22Rv1 (cell line): ENCODE measurements around the gene NAT8L.

ENCODE experiments used
- H3K27ac ChIP-seq: fragments of 450-650 bp; 2 replicates; pipeline ENCODE4 v1.5.1; 2017
- ZFX ChIP-seq: fragments of 450-650 bp; IDR thresholded peaks from 2 replicates; pipeline ENCODE4 v1.6.1; 2017; ENCODE audit warnings: antibody characterized with exemption, borderline replicate concordance
- TF ChIP-seq, protein P1 (sequence below): fragments of 450-650 bp; IDR thresholded peaks from 2 replicates; pipeline ENCODE4 v1.5.1; 2017; ENCODE audit warnings: mild to moderate bottlenecking

Gene NAT8L

DNA sequence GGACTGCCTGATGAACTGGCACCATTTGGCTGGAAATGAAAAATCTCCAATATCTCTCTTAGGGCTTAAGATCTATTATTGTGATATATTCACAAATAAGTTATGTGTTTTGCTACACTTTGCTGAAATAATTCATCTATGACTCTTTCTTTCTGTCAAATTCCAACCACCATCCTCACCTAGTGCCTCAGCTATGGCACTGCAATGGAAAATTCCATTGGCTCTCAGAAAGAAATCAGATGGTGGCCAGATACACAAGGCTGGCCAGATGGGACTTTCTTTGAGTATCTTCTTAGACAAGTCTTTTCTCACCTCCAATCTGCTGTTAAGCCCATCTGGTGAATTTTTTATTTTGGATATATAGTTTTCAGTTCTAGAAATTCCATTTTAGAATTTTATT lies 28.0 kb downstream of the NAT8L start:
- TF ChIP-seq, protein P1, sequence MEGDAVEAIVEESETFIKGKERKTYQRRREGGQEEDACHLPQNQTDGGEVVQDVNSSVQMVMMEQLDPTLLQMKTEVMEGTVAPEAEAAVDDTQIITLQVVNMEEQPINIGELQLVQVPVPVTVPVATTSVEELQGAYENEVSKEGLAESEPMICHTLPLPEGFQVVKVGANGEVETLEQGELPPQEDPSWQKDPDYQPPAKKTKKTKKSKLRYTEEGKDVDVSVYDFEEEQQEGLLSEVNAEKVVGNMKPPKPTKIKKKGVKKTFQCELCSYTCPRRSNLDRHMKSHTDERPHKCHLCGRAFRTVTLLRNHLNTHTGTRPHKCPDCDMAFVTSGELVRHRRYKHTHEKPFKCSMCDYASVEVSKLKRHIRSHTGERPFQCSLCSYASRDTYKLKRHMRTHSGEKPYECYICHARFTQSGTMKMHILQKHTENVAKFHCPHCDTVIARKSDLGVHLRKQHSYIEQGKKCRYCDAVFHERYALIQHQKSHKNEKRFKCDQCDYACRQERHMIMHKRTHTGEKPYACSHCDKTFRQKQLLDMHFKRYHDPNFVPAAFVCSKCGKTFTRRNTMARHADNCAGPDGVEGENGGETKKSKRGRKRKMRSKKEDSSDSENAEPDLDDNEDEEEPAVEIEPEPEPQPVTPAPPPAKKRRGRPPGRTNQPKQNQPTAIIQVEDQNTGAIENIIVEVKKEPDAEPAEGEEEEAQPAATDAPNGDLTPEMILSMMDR: no peak
- no peak for TF ChIP-seq ZFX
- H3K27ac ChIP-seq: no peak overlapping the region

- no peak overlapping the region for H3K27ac ChIP-seq
- TF ChIP-seq ZFX: no peak
- TF ChIP-seq, protein P1: no peak
These were observed 30.1 kb downstream of the NAT8L start for GRCh38 chr4:2089222-2089621.

- TF ChIP-seq ZFX: no peak
- TF ChIP-seq, protein P1: no peak
- no peak overlapping the region for H3K27ac ChIP-seq
These were observed 31.5 kb downstream of the NAT8L start for GRCh38 chr4:2090642-2091041.

DNA sequence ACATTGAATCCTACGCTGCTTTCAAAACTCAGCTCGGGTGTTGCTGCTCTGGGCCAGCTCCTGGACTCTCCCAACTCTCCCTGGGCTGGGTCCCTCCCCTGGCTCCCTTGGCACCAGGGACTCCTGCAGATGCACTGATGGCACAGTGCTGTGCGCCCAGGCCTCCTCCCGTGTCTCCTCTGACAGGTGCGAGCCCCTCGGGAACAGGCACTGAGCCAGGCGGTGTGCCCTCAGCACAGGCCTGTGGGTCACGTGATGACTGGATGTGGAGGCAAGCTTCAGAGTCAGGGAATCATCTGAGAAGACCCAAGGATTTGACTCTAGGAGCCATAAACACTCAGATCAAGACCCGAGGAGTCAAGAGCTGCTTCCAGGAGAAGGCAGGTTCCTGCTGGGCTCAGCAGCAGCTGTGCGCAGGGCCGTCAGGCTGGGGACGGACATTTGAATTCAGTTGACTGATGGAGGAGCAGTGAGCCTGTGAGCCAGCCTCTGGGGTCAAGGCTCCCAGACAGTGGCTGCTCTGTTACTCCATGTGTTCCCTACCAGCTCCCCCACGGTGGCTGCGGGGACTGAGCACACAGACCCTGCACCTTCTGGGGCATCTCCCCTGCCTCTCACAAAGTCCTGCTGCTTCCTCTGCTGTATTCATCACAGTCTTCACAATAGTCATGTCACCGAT lies 33.0 kb downstream of the NAT8L start:
- TF ChIP-seq, protein P1: no peak
- TF ChIP-seq ZFX: no peak
- H3K27ac ChIP-seq: no peak overlapping the region

- no peak overlapping the region for H3K27ac ChIP-seq
- TF ChIP-seq, protein P1: no peak
- no peak for TF ChIP-seq ZFX
These were observed 33.5 kb downstream of the NAT8L start for GRCh38 chr4:2092669-2093053.

DNA sequence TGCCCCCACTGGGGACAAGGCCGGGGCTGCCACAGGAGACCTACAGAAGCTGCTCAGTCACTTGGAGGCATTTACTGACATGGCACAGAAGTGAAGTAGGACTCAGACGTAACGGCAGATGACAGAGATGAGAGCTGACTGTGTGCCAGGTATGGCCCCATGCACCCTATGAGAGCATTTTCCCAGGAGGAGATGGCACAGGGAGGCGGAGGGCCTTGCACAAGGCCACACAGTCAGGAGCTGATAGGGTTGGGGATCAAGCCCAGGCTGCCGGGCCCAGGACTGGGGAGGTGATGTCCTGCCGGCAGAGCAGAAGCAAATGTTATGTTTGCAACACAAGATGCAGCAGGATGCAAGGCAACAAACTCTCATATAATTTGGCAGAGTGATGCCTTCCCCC lies 34.1 kb downstream of the NAT8L start:
- H3K27ac ChIP-seq: no peak overlapping the region
- TF ChIP-seq, protein P1: no peak
- TF ChIP-seq ZFX: no peak

- no peak for TF ChIP-seq ZFX
- TF ChIP-seq, protein P1: no peak
- no peak overlapping the region for H3K27ac ChIP-seq
These were observed 35.4 kb downstream of the NAT8L start for GRCh38 chr4:2094545-2094944.
